HepG2 (cell line): ENCODE data around the gene RFXANK. TPM values are rescaled to one million over a fixed set of nuclear protein-coding genes. Genes with fewer than 3 reads are reported as not detected.

ENCODE experiments used
- CCDC6 ChIP-seq: sonication (generic); formaldehyde crosslinking; IDR thresholded peaks from 2 replicates; pipeline ENCODE4 v1.8.1; 2022; ENCODE audit warnings: mild to moderate bottlenecking, missing genetic modification reagents, moderate library complexity
- ERF ChIP-seq: IDR thresholded peaks from 2 replicates; pipeline ENCODE4 v1.6.1; 2018; ENCODE audit warnings: missing biosample characterization, missing genetic modification reagents
- FLYWCH1 ChIP-seq: sonication (generic); formaldehyde crosslinking; IDR thresholded peaks from 2 replicates; pipeline ENCODE4 v1.8.1; 2023; ENCODE audit warnings: mild to moderate bottlenecking, missing genetic modification reagents
- KDM5B ChIP-seq: sonication (generic); formaldehyde crosslinking; IDR thresholded peaks from 2 replicates; pipeline ENCODE4 v1.4.0; 2020; ENCODE audit warnings: missing genetic modification reagents, mild to moderate bottlenecking, borderline replicate concordance
- KLF6 ChIP-seq: IDR thresholded peaks from 2 replicates; pipeline ENCODE4 v1.8.0; 2016; ENCODE audit warnings: missing biosample characterization, missing genetic modification reagents
- MED8 ChIP-seq: sonication (generic); formaldehyde crosslinking; IDR thresholded peaks from 2 replicates; pipeline ENCODE4 v1.8.1; 2023; ENCODE audit warnings: mild to moderate bottlenecking, missing genetic modification reagents; ENCODE audit not compliant: insufficient replicate concordance
- NAIF1 ChIP-seq: sonication (generic); formaldehyde crosslinking; IDR thresholded peaks from 2 replicates; pipeline ENCODE4 v1.5.0; 2020; ENCODE audit warnings: mild to moderate bottlenecking, missing genetic modification reagents, borderline replicate concordance
- NFKBIZ ChIP-seq: IDR thresholded peaks from 2 replicates; pipeline ENCODE4 v1.6.1; 2018; ENCODE audit warnings: missing genetic modification reagents, missing compliant biosample characterization
- NFRKB ChIP-seq: fragments of 450-650 bp; IDR thresholded peaks from 2 replicates; pipeline ENCODE4 v1.6.1; 2017
- PRDM4 ChIP-seq: sonication (generic); formaldehyde crosslinking; IDR thresholded peaks from 2 replicates; pipeline ENCODE4 v1.9.0; 2021; ENCODE audit warnings: missing genetic modification reagents, borderline replicate concordance
- REXO4 ChIP-seq: sonication (generic); formaldehyde crosslinking; IDR thresholded peaks from 2 replicates; pipeline ENCODE4 v1.8.0; 2022; ENCODE audit warnings: missing genetic modification reagents, mild to moderate bottlenecking, borderline replicate concordance
- SATB2 ChIP-seq: sonication (generic); formaldehyde crosslinking; IDR thresholded peaks from 2 replicates; pipeline ENCODE4 v1.5.0; 2020; ENCODE audit warnings: missing genetic modification reagents
- SP1 ChIP-seq, 2 experiments: fragments of 450-650 bp in 1 of 2; sonication (generic) in 1 of 2; formaldehyde crosslinking in 1 of 2; IDR thresholded peaks; 2 replicates each; pipeline versions ENCODE4 v1.4.0 to v1.6.1; 2016 to 2020; ENCODE audit warnings: missing genetic modification reagents in 1 of 2
- ZKSCAN8 ChIP-seq: IDR thresholded peaks from 2 replicates; pipeline ENCODE4 v1.6.1; 2016; ENCODE audit warnings: borderline replicate concordance, missing genetic modification reagents, missing compliant biosample characterization
- ZNF3 ChIP-seq: IDR thresholded peaks from 2 replicates; pipeline ENCODE4 v1.7.0; 2017; ENCODE audit warnings: inconsistent platforms
- ZNF780A ChIP-seq: sonication (generic); formaldehyde crosslinking; IDR thresholded peaks from 2 replicates; pipeline ENCODE4 v1.8.0; 2022; ENCODE audit warnings: mild to moderate bottlenecking, missing genetic modification reagents, moderate library complexity
- ZNF816 ChIP-seq: sonication (generic); formaldehyde crosslinking; IDR thresholded peaks from 2 replicates; pipeline ENCODE4 v1.8.0; 2022; ENCODE audit warnings: missing genetic modification reagents, mild to moderate bottlenecking, borderline replicate concordance
- ZZZ3 ChIP-seq: sonication (generic); formaldehyde crosslinking; IDR thresholded peaks from 2 replicates; pipeline ENCODE4 v1.4.0; 2020; ENCODE audit warnings: missing genetic modification reagents, mild to moderate bottlenecking, borderline replicate concordance
- polyA plus RNA-seq, 8 experiments: library from polyadenylated mRNA; depleted of rRNA in 3 of 8; stranded (reverse) in 7 of 8; unstranded in 1 of 8; fragments of >200 nt; fragmentation: Illumina TruSeq in 4 of 8; extraction: Trizol in 4 of 8; gene quantifications; 2 replicates each; pipeline versions ENCODE4 v1.2.1 to v1.2.3, GENCODE V29; 2011 to 2016; ENCODE audit warnings: low read depth in 4 of 8, missing spikeins in 1 of 8, mixed read lengths in 1 of 8; ENCODE audit not compliant: insufficient read depth in 1 of 8
- total RNA-seq, 5 experiments: library from RNA; depleted of rRNA; stranded (reverse); fragments of >200 nt; fragmentation: Illumina TruSeq; extraction: Trizol; gene quantifications; 2 replicates each; pipeline ENCODE4 v1.2.3, GENCODE V29; 2016; ENCODE audit warnings: low read depth in 1 of 5
- TF ChIP-seq, protein P1 (sequence below): sonication (generic); formaldehyde crosslinking; IDR thresholded peaks from 2 replicates; pipeline ENCODE4 v1.5.1; 2020; ENCODE audit warnings: mild to moderate bottlenecking, missing genetic modification reagents, borderline replicate concordance
- TF ChIP-seq, protein P2 (sequence below): IDR thresholded peaks from 2 replicates; pipeline ENCODE4 v1.6.1; 2016; ENCODE audit warnings: control low read depth

RFXANK gene
- total and polyA plus RNA-seq, 2 of the 13 experiments (the other 11 are each of a cell fraction or from before 2014, with no cell fraction given): 49.9 to 80.7 TPM

- TF ChIP-seq ZNF816: no peak
- TF ChIP-seq PRDM4 (CRISPR knock-in tag): no peak
- TF ChIP-seq NFKBIZ (CRISPR knock-in tag): peak; percentile 83; the same call in 1 of the 2 replicates
- TF ChIP-seq CCDC6 (CRISPR knock-in tag): peak; percentile 76; the same call in 1 of the 2 replicates
- TF ChIP-seq, protein P1, sequence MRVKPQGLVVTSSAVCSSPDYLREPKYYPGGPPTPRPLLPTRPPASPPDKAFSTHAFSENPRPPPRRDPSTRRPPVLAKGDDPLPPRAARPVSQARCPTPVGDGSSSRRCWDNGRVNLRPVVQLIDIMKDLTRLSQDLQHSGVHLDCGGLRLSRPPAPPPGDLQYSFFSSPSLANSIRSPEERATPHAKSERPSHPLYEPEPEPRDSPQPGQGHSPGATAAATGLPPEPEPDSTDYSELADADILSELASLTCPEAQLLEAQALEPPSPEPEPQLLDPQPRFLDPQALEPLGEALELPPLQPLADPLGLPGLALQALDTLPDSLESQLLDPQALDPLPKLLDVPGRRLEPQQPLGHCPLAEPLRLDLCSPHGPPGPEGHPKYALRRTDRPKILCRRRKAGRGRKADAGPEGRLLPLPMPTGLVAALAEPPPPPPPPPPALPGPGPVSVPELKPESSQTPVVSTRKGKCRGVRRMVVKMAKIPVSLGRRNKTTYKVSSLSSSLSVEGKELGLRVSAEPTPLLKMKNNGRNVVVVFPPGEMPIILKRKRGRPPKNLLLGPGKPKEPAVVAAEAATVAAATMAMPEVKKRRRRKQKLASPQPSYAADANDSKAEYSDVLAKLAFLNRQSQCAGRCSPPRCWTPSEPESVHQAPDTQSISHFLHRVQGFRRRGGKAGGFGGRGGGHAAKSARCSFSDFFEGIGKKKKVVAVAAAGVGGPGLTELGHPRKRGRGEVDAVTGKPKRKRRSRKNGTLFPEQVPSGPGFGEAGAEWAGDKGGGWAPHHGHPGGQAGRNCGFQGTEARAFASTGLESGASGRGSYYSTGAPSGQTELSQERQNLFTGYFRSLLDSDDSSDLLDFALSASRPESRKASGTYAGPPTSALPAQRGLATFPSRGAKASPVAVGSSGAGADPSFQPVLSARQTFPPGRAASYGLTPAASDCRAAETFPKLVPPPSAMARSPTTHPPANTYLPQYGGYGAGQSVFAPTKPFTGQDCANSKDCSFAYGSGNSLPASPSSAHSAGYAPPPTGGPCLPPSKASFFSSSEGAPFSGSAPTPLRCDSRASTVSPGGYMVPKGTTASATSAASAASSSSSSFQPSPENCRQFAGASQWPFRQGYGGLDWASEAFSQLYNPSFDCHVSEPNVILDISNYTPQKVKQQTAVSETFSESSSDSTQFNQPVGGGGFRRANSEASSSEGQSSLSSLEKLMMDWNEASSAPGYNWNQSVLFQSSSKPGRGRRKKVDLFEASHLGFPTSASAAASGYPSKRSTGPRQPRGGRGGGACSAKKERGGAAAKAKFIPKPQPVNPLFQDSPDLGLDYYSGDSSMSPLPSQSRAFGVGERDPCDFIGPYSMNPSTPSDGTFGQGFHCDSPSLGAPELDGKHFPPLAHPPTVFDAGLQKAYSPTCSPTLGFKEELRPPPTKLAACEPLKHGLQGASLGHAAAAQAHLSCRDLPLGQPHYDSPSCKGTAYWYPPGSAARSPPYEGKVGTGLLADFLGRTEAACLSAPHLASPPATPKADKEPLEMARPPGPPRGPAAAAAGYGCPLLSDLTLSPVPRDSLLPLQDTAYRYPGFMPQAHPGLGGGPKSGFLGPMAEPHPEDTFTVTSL (CRISPR knock-in tag): no peak
- no peak for TF ChIP-seq ZZZ3 (CRISPR knock-in tag)
- TF ChIP-seq, protein P2, sequence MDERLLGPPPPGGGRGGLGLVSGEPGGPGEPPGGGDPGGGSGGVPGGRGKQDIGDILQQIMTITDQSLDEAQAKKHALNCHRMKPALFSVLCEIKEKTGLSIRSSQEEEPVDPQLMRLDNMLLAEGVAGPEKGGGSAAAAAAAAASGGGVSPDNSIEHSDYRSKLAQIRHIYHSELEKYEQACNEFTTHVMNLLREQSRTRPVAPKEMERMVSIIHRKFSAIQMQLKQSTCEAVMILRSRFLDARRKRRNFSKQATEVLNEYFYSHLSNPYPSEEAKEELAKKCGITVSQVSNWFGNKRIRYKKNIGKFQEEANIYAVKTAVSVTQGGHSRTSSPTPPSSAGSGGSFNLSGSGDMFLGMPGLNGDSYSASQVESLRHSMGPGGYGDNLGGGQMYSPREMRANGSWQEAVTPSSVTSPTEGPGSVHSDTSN (CRISPR knock-in tag): no peak
- TF ChIP-seq ZKSCAN8 (CRISPR knock-in tag): 0 out of 2 replicates have a peak, but pooled peaks have one; percentile 57
- no peak for TF ChIP-seq ZNF3 (CRISPR knock-in tag)
- no peak for TF ChIP-seq NFRKB
- TF ChIP-seq SATB2 (CRISPR knock-in tag): no peak
- TF ChIP-seq MED8 (CRISPR knock-in tag): peak; percentile 69
- TF ChIP-seq FLYWCH1 (CRISPR knock-in tag): no peak
- peak; percentile 70; the same call in 1 of the 2 replicates for TF ChIP-seq ERF (CRISPR knock-in tag)
- no peak for TF ChIP-seq REXO4 (CRISPR knock-in tag)
- peak; percentile 91 for TF ChIP-seq KLF6
- no peak for TF ChIP-seq KDM5B
- no peak for TF ChIP-seq ZNF780A (CRISPR knock-in tag)
- TF ChIP-seq SP1 (IDR thresholded peaks at IDR 0.05): no peak
- peak; percentile 53; the same call in 1 of the 2 replicates for TF ChIP-seq SP1 (CRISPR knock-in tag; IDR thresholded peaks at IDR 0.05)
- TF ChIP-seq NAIF1 (CRISPR knock-in tag): no peak
Observed at GRCh38 chr19:19171821-19172532, 20.1 kb upstream of the RFXANK start (continued).
